HG02884 (cell line): Measurements from ENCODE around the gene CACNA1C.

ENCODE experiments used
- ATAC-seq: cut with Tn5 transposase; IDR thresholded peaks from one replicate; pipeline ENCODE4 v1.9.1; 2021; ENCODE audit warnings: mild to moderate bottlenecking, moderate library complexity; ENCODE audit not compliant: unreplicated experiment

CACNA1C gene

GRCh38 chr12:2268471-2269286, 215.9 kb downstream of the CACNA1C start:
- ATAC-seq = no peak

GRCh38 chr12:2270846-2271245, 218.1 kb downstream of the CACNA1C start:
- ATAC-seq = no peak

GRCh38 chr12:2271961-2272360, 219.2 kb downstream of the CACNA1C start:
- ATAC-seq = no peak

GRCh38 chr12:2273288-2273687, 220.5 kb downstream of the CACNA1C start:
- ATAC-seq = no peak

- no peak for ATAC-seq
Measured at GRCh38 chr12:2273751-2274150, 221.0 kb downstream of the CACNA1C start.

DNA sequence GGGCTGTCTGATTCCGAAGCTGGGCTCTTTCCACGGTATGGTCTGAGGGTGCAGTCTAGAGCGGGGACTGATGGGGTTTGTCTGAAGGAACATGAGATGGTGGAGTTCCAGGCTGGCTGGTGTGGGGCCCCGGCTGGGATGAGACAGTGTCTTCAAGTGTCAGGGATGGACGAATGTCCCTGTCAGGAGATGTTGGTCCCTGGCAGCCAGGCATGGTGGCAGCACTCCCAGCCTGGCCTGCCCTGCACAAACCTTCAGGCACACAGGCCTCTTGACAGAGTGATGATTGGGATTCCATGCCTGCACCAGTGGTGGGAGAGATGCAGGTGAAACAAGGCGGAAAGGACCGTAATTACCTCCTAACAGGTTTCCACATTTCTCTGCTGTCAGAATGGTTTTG, 221.9 kb downstream of the CACNA1C start:
- ATAC-seq = no peak

DNA sequence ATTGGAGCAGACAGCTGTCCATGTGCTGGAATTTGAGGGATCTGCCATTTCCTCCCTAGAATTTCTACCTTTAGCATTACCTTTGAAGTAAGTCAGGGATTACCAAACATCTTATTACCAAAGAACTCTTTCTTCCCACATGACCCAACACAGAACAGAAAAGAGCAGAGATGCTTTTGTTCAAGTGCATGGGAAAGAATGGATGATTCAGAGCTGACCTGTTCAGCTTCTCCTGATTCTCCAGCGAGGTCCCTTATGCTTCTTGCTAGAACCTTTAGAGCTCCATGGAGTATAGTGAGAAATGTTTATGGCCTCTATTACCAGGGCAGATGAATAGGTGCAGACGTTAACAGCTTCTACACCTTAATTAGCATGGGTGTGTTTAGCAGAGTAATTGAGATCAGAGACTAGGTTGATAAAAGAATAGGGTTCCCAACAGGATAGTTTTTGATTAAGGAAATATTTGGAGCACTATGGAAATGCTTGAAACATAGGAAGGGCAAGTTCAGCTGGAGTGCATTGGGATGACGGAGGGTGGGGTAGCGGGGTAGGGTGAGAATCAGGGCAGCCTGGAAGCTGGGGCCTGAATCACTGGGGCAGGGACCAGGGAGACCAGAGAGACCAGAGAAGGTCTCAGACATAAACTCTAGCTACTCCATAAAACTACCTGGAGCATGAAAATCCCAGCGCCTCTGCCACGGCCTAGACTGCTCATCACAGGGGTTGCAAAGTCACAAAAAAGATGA, 223.7 kb downstream of the CACNA1C start:
- ATAC-seq = no peak

GRCh38 chr12:2277492-2278155, 224.8 kb downstream of the CACNA1C start:
- no peak for ATAC-seq

DNA sequence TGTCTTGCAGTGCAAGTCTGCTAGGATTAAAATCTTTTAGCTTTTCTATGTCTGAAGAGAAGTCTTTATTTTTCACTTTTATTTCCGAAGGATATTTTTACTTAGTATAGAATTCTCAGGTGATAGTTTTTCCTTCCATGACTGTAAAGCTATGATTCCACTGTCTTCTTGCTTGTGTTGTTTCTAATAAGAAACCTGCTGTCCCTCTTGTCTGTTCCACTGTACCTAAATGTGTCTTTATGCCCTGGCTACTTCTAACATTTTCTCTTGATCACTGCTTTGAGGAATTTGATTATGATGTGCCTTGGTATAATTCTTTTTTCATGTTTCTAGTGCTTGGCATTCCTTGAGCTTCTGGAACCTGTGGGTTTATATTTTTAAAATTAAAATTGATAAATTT, 228.7 kb downstream of the CACNA1C start:
- ATAC-seq = no peak

GRCh38 chr12:2282318-2282717, 229.5 kb downstream of the CACNA1C start:
- ATAC-seq = no peak

DNA sequence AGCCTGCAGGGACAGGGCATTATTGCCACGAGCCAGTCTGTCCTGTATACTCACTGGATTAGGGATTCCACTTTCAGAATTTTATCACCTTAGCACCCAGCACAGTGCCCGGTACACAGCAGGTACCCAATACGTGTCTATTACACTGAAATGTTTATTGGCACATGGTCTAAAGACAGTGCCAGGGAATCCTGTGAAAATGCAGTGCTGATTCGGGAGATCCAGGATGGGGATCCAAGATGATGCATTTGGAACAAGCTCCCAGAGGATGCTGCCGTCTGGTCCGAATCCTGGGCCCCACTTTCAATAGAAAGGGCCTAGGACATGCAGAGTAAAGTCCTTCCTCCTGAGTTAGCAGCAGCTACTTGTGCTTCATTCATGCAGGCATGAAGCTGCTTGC, 230.7 kb downstream of the CACNA1C start:
- ATAC-seq = no peak

DNA sequence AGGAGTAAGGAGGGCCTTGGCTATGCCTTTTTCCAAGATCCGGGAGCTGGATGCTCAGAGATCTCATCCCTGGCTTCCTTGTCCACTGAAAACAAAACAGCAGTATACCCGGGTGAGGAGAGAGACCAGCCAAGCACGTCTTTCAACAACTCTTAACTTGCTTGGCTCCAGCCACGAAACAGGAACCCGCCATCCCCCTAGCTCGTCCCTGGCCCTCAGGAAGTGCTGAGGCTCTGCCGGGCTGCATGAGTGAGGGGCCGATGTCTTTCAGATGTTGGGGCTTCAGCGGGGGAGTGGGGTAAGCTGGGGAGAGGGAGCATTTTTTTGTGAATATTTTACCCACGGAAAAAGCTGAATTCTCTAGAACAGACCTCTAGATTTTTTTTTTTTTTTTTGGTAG, 231.1 kb downstream of the CACNA1C start:
- no peak for ATAC-seq

DNA sequence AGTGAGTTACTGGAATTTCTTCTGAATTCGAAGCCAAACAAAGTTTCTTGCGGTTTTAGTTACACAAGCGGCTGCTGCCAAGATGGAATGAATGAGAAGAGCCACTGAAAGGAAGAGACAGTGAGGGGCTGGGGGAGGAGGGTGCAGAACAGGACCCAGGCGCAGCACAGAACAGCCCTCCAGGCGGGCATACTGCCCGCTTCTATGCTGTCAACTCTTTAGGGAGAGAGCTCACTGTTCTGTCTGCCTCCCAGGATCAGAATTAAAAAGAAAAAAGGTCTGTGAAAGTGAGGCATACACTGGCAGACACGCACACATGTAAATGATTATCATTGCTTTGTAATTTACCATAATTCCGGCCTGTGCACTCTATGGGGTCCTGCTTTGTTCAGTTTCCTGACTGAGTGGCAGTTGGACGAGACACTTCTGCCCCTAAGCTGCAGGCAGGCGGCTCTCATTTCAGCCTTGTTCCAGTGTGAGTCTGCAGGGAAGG, 231.6 kb downstream of the CACNA1C start:
- no peak for ATAC-seq

GRCh38 chr12:2284857-2285256, 232.1 kb downstream of the CACNA1C start:
- no peak for ATAC-seq

DNA sequence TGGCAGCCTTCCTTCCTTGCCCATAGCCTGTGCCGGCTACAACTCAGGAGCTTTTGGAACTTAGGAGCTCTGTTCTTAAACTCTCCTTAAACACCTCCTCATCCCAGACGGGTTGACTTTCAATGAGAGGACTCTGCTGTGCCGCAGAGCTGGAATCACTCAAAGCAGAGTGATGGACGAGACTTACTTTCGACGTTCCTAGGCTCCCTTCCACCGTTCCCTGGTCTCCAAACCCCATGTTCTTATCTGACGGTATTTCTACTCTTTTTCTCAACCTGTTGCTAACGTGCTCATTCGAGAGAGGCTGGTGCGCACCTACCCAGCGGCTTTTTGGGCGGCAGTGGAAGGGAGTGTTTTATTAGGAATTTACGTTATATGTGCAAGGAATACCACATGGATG, 232.7 kb downstream of the CACNA1C start:
- no peak for ATAC-seq

DNA sequence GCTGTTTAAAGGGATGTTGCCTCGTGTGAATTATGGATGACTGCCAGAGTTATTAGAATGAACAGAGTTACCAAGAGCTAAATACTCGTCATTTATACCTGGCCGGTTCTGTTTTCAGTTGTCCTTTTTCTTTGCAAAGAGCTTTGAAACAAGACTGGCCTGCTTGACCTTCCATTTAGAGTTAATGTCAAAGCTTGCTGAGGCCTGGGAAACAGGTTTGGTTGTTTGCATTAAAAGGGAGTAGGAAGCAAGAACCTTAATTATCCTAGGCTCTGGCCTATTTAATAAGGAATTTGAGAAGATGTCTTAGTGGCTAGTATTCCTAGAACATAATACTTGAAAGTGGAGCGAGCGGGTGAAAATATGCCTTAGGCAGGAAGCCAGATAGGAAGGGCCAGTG, 233.3 kb downstream of the CACNA1C start:
- no peak for ATAC-seq

- ATAC-seq = no peak
Measured at GRCh38 chr12:2286461-2287131, 233.8 kb downstream of the CACNA1C start.

DNA sequence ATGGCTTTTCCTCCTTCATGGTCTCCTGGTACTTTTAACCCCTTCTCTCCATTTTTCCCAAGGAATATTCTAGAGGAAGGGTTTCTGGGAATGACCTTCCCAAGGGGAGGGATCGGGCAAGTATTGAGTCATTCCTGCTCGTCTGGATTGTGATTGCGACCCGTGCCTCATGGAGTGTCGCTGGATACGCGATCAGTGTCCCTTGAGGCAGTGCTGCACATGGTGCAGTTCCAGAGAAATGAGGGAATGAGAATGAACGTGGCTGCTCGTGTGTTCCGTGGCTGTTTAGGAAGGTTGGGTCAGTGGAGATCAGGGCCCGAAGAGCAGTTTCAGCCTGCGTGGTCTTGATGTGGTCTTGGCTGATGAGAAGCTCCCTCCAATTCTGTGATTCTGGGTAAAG, 234.4 kb downstream of the CACNA1C start:
- ATAC-seq = no peak

DNA sequence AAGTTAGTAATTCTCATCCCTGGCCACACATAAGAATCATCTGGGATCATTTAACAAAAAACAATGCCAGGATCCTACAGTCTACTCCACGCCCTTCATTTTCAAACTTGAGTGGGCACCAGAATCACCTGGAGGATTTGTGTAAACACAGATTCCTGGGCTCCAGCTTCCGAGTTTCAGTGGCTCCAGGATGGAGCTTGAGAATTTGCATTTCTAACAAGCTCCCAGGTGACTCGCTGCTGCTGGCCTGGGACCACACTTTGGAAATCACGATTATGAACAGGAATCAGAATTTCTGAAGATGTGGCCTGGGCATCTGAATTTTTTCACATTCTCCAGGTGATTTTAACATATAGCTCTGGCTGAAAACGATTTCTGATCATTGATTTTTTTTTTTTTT, 234.8 kb downstream of the CACNA1C start:
- no peak for ATAC-seq

DNA sequence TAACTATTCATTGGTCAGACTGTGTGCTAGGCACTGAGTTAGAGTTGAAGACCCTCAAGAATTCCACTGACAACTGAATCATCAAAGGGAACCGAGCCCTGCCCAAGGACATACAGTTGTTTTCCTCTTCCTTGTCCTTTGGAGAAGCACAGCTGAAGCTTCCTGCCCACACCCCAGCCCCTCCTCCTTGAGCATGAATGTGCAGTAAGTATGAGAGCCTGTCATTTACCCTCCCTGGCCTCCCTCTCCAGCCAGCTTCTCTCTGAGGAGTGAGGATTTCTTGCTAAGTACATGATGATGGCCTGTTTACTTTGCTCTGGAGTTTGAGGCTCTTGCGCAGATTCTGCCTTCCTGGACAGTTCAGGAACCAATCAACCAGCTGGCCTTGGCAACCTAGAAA, 235.2 kb downstream of the CACNA1C start:
- ATAC-seq = no peak

DNA sequence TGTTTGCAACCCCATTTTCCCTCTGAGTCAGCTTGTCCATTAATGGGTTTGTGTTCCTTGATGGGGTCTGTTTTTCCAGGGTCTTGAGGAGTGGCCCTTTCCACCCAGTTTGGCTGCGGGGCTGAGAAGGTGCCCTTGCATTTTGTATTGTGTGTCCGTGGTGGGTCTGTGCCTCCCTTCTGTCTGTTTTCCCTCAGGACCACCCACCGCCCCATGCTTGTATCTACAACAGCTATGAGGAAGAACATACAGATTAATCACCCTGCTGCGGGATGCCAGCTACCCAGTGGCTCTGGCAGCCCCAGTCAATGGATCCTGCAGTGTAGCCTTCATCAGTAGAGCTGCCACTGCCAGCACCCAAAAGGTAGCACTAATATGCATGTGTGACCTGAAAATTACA, 235.7 kb downstream of the CACNA1C start:
- no peak for ATAC-seq
